Measurements from ENCODE around the gene EXOC6B. TPM values are rescaled to one million over a fixed set of nuclear protein-coding genes. Genes with fewer than 3 reads are reported as not detected.

The EXOC6B gene
- total and polyA plus RNA-seq, 2 of the 8 experiments (the other 6 are each of a cell fraction or from before 2014, with no cell fraction given) = 13.5 to 33.0 TPM

DNA sequence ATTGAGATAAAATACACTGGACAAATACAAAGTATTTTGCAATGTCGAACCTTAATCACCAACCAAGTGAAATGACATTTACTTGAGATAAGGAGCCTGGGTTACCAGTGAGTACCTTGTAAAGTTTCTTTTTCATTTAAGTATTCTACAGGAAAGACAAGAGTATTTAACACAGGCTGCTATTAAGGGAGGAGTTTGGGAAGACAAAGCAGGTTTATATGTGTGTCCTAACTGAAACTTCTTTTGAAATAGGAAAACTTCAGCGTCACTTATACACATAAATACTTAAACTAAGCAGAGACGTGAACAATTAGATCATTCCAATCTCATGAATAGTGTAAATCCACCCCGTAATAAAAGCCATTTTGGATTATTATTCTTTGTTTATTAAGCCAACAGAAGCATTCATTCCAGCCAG is 551.4 kb downstream of the EXOC6B start:
- Histone ChIP-seq H3K56ac (replicated peaks; ENCODE audit: insufficient read length, low read depth, low read length) (no peak overlapping the region), H3K79me1 (ENCODE audit: low read depth, low read length) (no peaks in the 10 kb centered on the region), H3K4me1 (replicated peaks in 1 of 4; ENCODE audit: control insufficient read depth in 3 of 4, insufficient read depth in 4 of 4, low read length in 3 of 4) (no peaks in the 10 kb centered on the region), H3K27me3 (replicated peaks in 1 of 4; ENCODE audit: control insufficient read depth in 3 of 4, extremely low read depth in 1 of 4, insufficient read depth in 3 of 4, low read length in 3 of 4) (no peaks in the 10 kb centered on the region), H4K8ac (ENCODE audit: extremely low read depth, insufficient read depth, low read length) (no peak overlapping the region), H2BK15ac (ENCODE audit: low read length) (no peak overlapping the region), H2AK5ac (ENCODE audit: low read depth, low read length) (no peak overlapping the region), H3K23ac (ENCODE audit: insufficient read length) (no peak overlapping the region), H3K4me2 (ENCODE audit: insufficient read depth in 1 of 2, low read depth in 2 of 2, low read length in 2 of 2) (no peak overlapping the region), H4K20me1 (replicated peaks in 1 of 2; ENCODE audit: control insufficient read depth in 1 of 2, insufficient read depth in 2 of 2, low read length in 2 of 2) (no peaks in the 10 kb centered on the region), H3K4me3 (ENCODE audit: extremely low read depth in 1 of 4, insufficient read depth in 2 of 4, low read depth in 3 of 4, low read length in 4 of 4) (no peak overlapping the region), H2BK120ac (replicated peaks; ENCODE audit: low read depth, low read length) (no peak overlapping the region), H3K9ac (replicated peaks in 1 of 4; ENCODE audit: extremely low read depth in 1 of 4, low read depth in 3 of 4, low read length in 3 of 4) (no peak overlapping the region), H3K14ac (ENCODE audit: insufficient read length) (no peak overlapping the region), H2BK5ac (ENCODE audit: low read depth, low read length) (no peak overlapping the region), H3K4ac (replicated peaks; ENCODE audit: insufficient read length, low read depth, low read length) (no peak overlapping the region), H3K18ac (ENCODE audit: extremely low read depth, low read length) (no peak overlapping the region), H3K9me3 (ENCODE audit: insufficient read depth in 2 of 2, low read depth in 1 of 2, low read length in 1 of 2) (no peaks in the 10 kb centered on the region), H4K91ac (replicated peaks; ENCODE audit: insufficient read length, low read length) (no peak overlapping the region), H3K23me2 (ENCODE audit: low read depth, low read length) (no peaks in the 10 kb centered on the region; the same call in 1 of the 2 replicates), H2BK12ac (ENCODE audit: low read depth, low read length) (no peak overlapping the region), H4K5ac (ENCODE audit: insufficient read length, low read depth, low read length) (no peak overlapping the region), H3K79me2 (ENCODE audit: control insufficient read depth in 1 of 2, insufficient read depth in 2 of 2, low read length in 2 of 2) (no peaks in the 10 kb centered on the region), H3K27ac (ENCODE audit: low read depth, low read length) (no peak overlapping the region), H2BK20ac (ENCODE audit: low read length) (no peak overlapping the region), H2AFZ (ENCODE audit: low read length) (no peak overlapping the region), H3K36me3 (ENCODE audit: control insufficient read depth in 2 of 4, insufficient read depth in 4 of 4, low read length in 3 of 4) (no peaks in the 10 kb centered on the region)
- FAIRE-seq (no peak), DNase-seq (ENCODE audit: low read depth in 1 of 2, low spot score in 2 of 2) (no peak)
- CTCF ChIA-PET (ENCODE audit: partially characterized antibody) = no interaction called here
- POLR2A ChIA-PET (ENCODE audit: partially characterized antibody) = no interaction called here
- WGBS, 2 experiments (ENCODE audit: extremely low coverage in 1 of 2, insufficient coverage in 1 of 2, insufficient read length in 1 of 2, insufficient replicate concordance in 2 of 2, low coverage in 1 of 2, low lambda C conversion rate in 2 of 2, missing lambda C conversion rate in 1 of 2) = 90% methylated on average over 4 of the region's 4 CpGs; no CpG with 5 or more reads in 1 of the 2 experiments
- TF ChIP-seq ZNF274 (IDR thresholded peaks at IDR 0.05; ENCODE audit: borderline replicate concordance, extremely low read depth, low read length) (no peak), TEAD4 (IDR thresholded peaks at IDR 0.05; ENCODE audit: low read depth, low read length) (no peak), SIN3A (conservative IDR thresholded peaks at IDR 0.05 in 1 of 2, IDR thresholded peaks at IDR 0.05 in 1 of 2; ENCODE audit: low read depth in 1 of 2, low read length in 2 of 2) (no peak), RFX5 (IDR thresholded peaks at IDR 0.05; ENCODE audit: borderline replicate concordance, low read depth, low read length) (no peak), SAP30 (IDR thresholded peaks at IDR 0.05; ENCODE audit: insufficient read depth, insufficient replicate concordance, low read length) (no peak), GTF2F1 (IDR thresholded peaks at IDR 0.05; ENCODE audit: borderline replicate concordance, low read depth, low read length) (no peak), TCF12 (IDR thresholded peaks at IDR 0.05; ENCODE audit: low read depth, low read length) (no peak)
